PC-3 (cell line): ENCODE data around the gene HIBCH. TPM values are rescaled to one million over a fixed set of nuclear protein-coding genes. Genes with fewer than 3 reads are reported as not detected.
"Not testable (repeated sequence)": the region's sequence is repeated elsewhere in the genome, so short reads cannot be mapped to it uniquely, and the experiment has no call there.

ENCODE experiments used
- ATAC-seq: fragments of 200-7000 bp; cut with Tn5 transposase; 2 replicates; pipeline ENCODE4 v1.9.1; 2020; ENCODE audit warnings: mild to moderate bottlenecking, moderate library complexity
- BruUV-seq: library from RNA; stranded (reverse); fragments of 400-500 nt; replicated peaks from 2 replicates; lab custom pipeline; 2021; lab: Mats Ljungman, UMichigan
- CTCF ChIA-PET: fragments of 300-600 bp; sonication (Branson Sonifier 250); formaldehyde crosslinking; loops from one replicate; lab custom pipeline; 2022; ENCODE audit warnings: antibody characterized with exemption; lab: Charles Lee
- POLR2A ChIA-PET: fragments of 300-600 bp; sonication (Branson Sonifier 250); formaldehyde crosslinking; loops from one replicate; lab custom pipeline; 2022; ENCODE audit warnings: antibody characterized with exemption; ENCODE audit not compliant: unreplicated experiment; lab: Charles Lee
- DNase-seq: peaks from one replicate; pipeline ENCODE4 v3.0.0-alpha.2; 2015
- H2AFZ ChIP-seq: fragments of 300-600 bp; sonication (generic); 2 replicates; pipeline ENCODE4 v1.6.0; 2016; ENCODE audit warnings: antibody characterized with exemption, low read length
- H3F3A ChIP-seq: fragments of 300-600 bp; sonication (generic); one replicate; pipeline ENCODE4 v1.6.0; 2017; ENCODE audit warnings: antibody characterized with exemption, low read length, control low read depth, mild to moderate bottlenecking; ENCODE audit not compliant: unreplicated experiment
- H3K27ac ChIP-seq: fragments of 300-600 bp; sonication (generic); 2 replicates; pipeline ENCODE4 v1.5.1; 2016; ENCODE audit warnings: mild to moderate bottlenecking, low read length
- H3K27me3 ChIP-seq: fragments of 300-600 bp; sonication (generic); 2 replicates; pipeline ENCODE4 v1.6.1; 2016; ENCODE audit warnings: low read length, mixed read lengths
- H3K36me3 ChIP-seq: fragments of 300-600 bp; sonication (generic); 2 replicates; pipeline ENCODE4 v1.6.1; 2016; ENCODE audit warnings: low read depth, mixed run types, low read length, mixed read lengths
- H3K4me1 ChIP-seq: fragments of 300-600 bp; sonication (generic); 2 replicates; pipeline ENCODE4 v1.5.1; 2016; ENCODE audit warnings: low read length; ENCODE audit not compliant: insufficient read depth
- H3K4me2 ChIP-seq: fragments of 300-600 bp; sonication (generic); 2 replicates; pipeline ENCODE4 v1.6.0; 2016; ENCODE audit warnings: low read length
- H3K4me3 ChIP-seq: fragments of 300-600 bp; sonication (generic); 2 replicates; pipeline ENCODE4 v1.5.1; 2016; ENCODE audit warnings: mild to moderate bottlenecking, low read length, mixed read lengths
- H3K79me2 ChIP-seq: fragments of 300-600 bp; sonication (generic); 2 replicates; pipeline ENCODE4 v1.6.1; 2017; ENCODE audit warnings: low read length, mixed read lengths
- H3K9ac ChIP-seq: fragments of 300-600 bp; sonication (generic); 2 replicates; pipeline ENCODE4 v1.6.0; 2016; ENCODE audit warnings: mild to moderate bottlenecking, low read length
- H3K9me2 ChIP-seq: fragments of 300-600 bp; sonication (generic); replicated peaks from 2 replicates; pipeline ENCODE4 v1.6.1; 2016; ENCODE audit warnings: mixed run types, low read length, mixed read lengths
- H3K9me3 ChIP-seq: fragments of 300-600 bp; sonication (generic); 2 replicates; pipeline ENCODE4 v1.6.1; 2016; ENCODE audit warnings: low read length, mixed read lengths
- H4K20me1 ChIP-seq: fragments of 300-600 bp; sonication (generic); 2 replicates; pipeline ENCODE4 v1.6.1; 2016; ENCODE audit warnings: low read length, mixed read lengths
- CTCF ChIP-seq: fragments of 300-600 bp; sonication (generic); conservative IDR thresholded peaks from 2 replicates; pipeline ENCODE4 v1.5.1; 2017; ENCODE audit warnings: antibody characterized with exemption, low read depth, mild to moderate bottlenecking, low read length
- EZH2 ChIP-seq: fragments of 300-600 bp; sonication (generic); IDR thresholded peaks from one replicate; pipeline ENCODE4 v1.6.1; 2017; ENCODE audit warnings: antibody characterized with exemption, mild to moderate bottlenecking, low read length; ENCODE audit not compliant: unreplicated experiment
- EZH2phosphoT487 ChIP-seq: fragments of 300-600 bp; sonication (generic); IDR thresholded peaks from 2 replicates; pipeline ENCODE4 v1.6.1; 2018; ENCODE audit warnings: mild to moderate bottlenecking, antibody characterized with exemption, low read length, borderline replicate concordance
- intact Hi-C: fragments of 100-400 bp; cut with micrococcal nuclease; formaldehyde crosslinking; loops from 2 replicates; pipeline ENCODE4 v1.9.0; 2023
- total RNA-seq: library from RNA; depleted of rRNA; stranded (reverse); fragments of >200 nt; gene quantifications from 2 replicates; pipeline ENCODE4 v1.2.3, GENCODE V29; 2014

The HIBCH gene
- total RNA-seq, 1 experiment from 2014 or later, result 12.0 TPM

DNA sequence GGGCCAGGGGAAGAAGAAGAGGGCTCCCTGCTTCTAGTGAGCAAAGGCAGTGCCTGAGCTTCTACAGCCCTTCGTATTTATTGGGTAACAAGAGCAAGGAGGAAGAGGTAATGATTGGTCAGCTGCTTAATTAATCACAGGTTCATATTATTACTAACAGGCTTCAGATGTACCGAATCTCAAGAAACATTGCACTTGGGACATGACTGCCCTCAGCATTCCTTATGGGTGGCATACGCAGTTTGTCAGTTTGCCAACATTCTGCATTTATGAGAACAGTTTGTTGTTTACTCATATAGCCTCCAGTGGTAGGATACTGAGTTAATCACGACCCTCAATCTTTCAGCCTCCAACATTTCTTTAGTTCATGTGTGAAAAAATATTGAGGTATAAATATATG is 84.5 kb downstream of the HIBCH start:
- Histone ChIP-seq H3K4me3 (no peak overlapping the region), H3K27ac (no peak overlapping the region), H2AFZ (no peak overlapping the region), H3K79me2 (no peaks in the 10 kb centered on the region), H3K4me1 (no peaks in the 10 kb centered on the region), H3K36me3 (no peaks in the 10 kb centered on the region), H3K27me3 (no peaks in the 10 kb centered on the region), H3F3A (no peaks in the 10 kb centered on the region), H3K4me2 (no peak overlapping the region), H3K9ac (no peak overlapping the region), H3K9me2 (no peaks in the 10 kb centered on the region), H3K9me3 (no peaks in the 10 kb centered on the region), H4K20me1 (no peaks in the 10 kb centered on the region)
- POLR2A ChIA-PET, result no interaction called here
- DNase-seq, result no peak
- no TSS peak for BruUV-seq
- intact Hi-C loops, result no loop called here
- TF ChIP-seq CTCF (no peak), EZH2phosphoT487 (no peak)
- CTCF ChIA-PET, result no interaction called here
- ATAC-seq, result no peak

GRCh38 chr2:190223989-190224388 is 95.6 kb downstream of the HIBCH start:
- H3K4me2 ChIP-seq, CTCF ChIA-PET, H3K36me3 ChIP-seq, BruUV-seq, H3K79me2 ChIP-seq, H3K4me3 ChIP-seq, H3K9me2 ChIP-seq, H4K20me1 ChIP-seq, ATAC-seq, POLR2A ChIA-PET, H3K27me3 ChIP-seq, intact Hi-C loops, H3K9me3 ChIP-seq, DNase-seq, H3K27ac ChIP-seq, H3K9ac ChIP-seq, H3F3A ChIP-seq, H3K4me1 ChIP-seq, H2AFZ ChIP-seq: not testable (repeated sequence)

DNA sequence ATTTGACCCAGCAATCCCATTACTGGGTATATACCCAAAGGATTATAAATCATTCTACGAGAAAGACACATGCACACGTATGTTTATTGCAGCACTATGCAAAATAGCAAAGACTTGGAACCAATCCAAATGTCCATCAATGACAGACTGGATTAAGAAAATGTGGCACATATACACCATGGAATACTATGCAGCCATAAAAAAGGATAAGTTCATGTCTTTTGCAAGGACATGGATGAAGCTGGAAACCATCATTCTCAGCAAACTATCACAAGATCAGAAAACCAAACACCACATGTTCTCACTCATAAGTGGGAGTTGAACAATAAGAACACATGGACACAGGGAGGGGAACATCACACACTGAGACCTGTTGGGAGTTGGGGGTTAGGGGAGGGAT is 96.9 kb downstream of the HIBCH start:
- H3K27ac ChIP-seq, intact Hi-C loops, H3K27me3 ChIP-seq, ATAC-seq, H3F3A ChIP-seq, CTCF ChIA-PET, H3K79me2 ChIP-seq, H3K4me3 ChIP-seq, H2AFZ ChIP-seq, H3K36me3 ChIP-seq, H4K20me1 ChIP-seq, H3K4me2 ChIP-seq, H3K9ac ChIP-seq, H3K4me1 ChIP-seq, BruUV-seq, H3K9me3 ChIP-seq, H3K9me2 ChIP-seq, POLR2A ChIA-PET, DNase-seq: not testable (repeated sequence)

DNA sequence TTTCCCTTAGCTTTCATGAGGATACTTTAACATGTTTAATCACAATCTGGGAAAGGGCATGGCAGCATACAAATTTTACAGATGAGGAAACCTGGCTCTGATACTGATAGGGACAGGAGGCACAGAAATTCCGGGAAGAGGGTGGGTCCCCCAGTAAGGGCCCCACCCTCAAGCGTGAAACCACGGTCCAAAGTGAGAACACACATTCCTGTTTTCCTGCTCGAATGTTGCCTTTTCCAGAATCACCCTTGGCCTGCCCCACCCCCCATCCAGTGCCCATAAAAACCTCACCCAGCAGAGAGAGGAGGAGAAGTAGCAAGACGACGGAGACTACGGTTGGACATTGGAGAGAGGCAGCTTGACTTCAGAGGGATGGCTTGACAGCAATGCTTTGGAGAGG is 98.2 kb downstream of the HIBCH start:
- H3K36me3 ChIP-seq, result no peaks in the 10 kb centered on the region
- H3F3A ChIP-seq, result no peaks in the 10 kb centered on the region
- intact Hi-C loops, result no loop called here
- no TSS peak for BruUV-seq
- no peaks in the 10 kb centered on the region for H3K9me3 ChIP-seq
- no peaks in the 10 kb centered on the region for H3K4me1 ChIP-seq
- H3K79me2 ChIP-seq, result no peaks in the 10 kb centered on the region
- CTCF ChIA-PET, result no interaction called here
- no peak overlapping the region for H3K4me3 ChIP-seq
- no peaks in the 10 kb centered on the region for H3K9me2 ChIP-seq
- H3K27ac ChIP-seq, result no peak overlapping the region
- H2AFZ ChIP-seq, result no peak overlapping the region
- no peak for DNase-seq
- TF ChIP-seq CTCF (no peak), EZH2phosphoT487 (no peak), EZH2 (no peak)
- H3K9ac ChIP-seq, result no peak overlapping the region
- no peak for ATAC-seq
- POLR2A ChIA-PET, result no interaction called here
- no peak overlapping the region for H3K4me2 ChIP-seq
- H4K20me1 ChIP-seq, result no peaks in the 10 kb centered on the region
- no peaks in the 10 kb centered on the region for H3K27me3 ChIP-seq
